ENCODE data around the gene MREG. TPM values are rescaled to one million over a fixed set of nuclear protein-coding genes. Genes with fewer than 3 reads are reported as not detected.

MREG gene
- polyA plus RNA-seq, 1 experiment, result 2.6 TPM

- Histone ChIP-seq H3K9me3 (ENCODE audit: control insufficient read depth, insufficient read depth, low read length) (no peaks in the 10 kb centered on the region), H3K27ac (ENCODE audit: low read depth, low read length) (peak overlapping the region; percentile 39), H3K4me3 (ENCODE audit: low read depth, low read length) (no peak overlapping the region), H3K27me3 (ENCODE audit: control insufficient read depth, insufficient read depth, low read length) (no peaks in the 10 kb centered on the region)
- ChIA-PET CTCF (interaction anchor here (0.6 kb wide), 1 partner anchor 562 kb away, joined by 3 read pairs; no protein-coding TSS in a partner anchor), POLR2A (interaction anchor here (1.1 kb wide), 1 partner anchor 228 kb away, joined by 3 read pairs; no protein-coding TSS in a partner anchor)
- TF ChIP-seq CTCF (IDR thresholded peaks at IDR 0.05; ENCODE audit: low read depth, low read length), result no peak
- peak; percentile 91 for DNase-seq (ENCODE audit: low read depth, low spot score)
These were observed 91.5 kb downstream of the MREG start for GRCh38 chr2:215921895-215922294.

GRCh38 chr2:215920244-215921100, 92.9 kb downstream of the MREG start:
- H3K4me3 ChIP-seq (ENCODE audit: low read depth, low read length), result no peak overlapping the region
- POLR2A ChIA-PET, result interaction anchor here (0.7 kb wide), 1 partner anchor 490 kb away, joined by 3 read pairs; no protein-coding TSS in a partner anchor
- peak; percentile 65 for DNase-seq (ENCODE audit: low read depth, low spot score)
- no peaks in the 10 kb centered on the region for H3K9me3 ChIP-seq (ENCODE audit: control insufficient read depth, insufficient read depth, low read length)
- H3K27ac ChIP-seq (ENCODE audit: low read depth, low read length), result no peak overlapping the region
- H3K27me3 ChIP-seq (ENCODE audit: control insufficient read depth, insufficient read depth, low read length), result no peaks in the 10 kb centered on the region
- CTCF ChIA-PET, result interaction anchor here (0.6 to 2.3 kb wide), 26 partner anchors 10 to 542 kb away, joined by 3 to 11 read pairs (median 4); no protein-coding TSS in a partner anchor
- peak; percentile 91 for TF ChIP-seq CTCF (IDR thresholded peaks at IDR 0.05; ENCODE audit: low read depth, low read length)

- CTCF ChIA-PET, result interaction anchor here (0.8 to 2.3 kb wide), 21 partner anchors 11 to 541 kb away, joined by 3 to 11 read pairs (median 4); no protein-coding TSS in a partner anchor
- no peak for DNase-seq (ENCODE audit: low read depth, low spot score)
- no peak overlapping the region for H3K27ac ChIP-seq (ENCODE audit: low read depth, low read length)
These were observed 93.6 kb downstream of the MREG start for GRCh38 chr2:215919624-215920243.

GRCh38 chr2:215918901-215919599, 94.3 kb downstream of the MREG start:
- POLR2A ChIA-PET, result interaction anchor here (0.6 kb wide), 1 partner anchor 218 kb away, joined by 3 read pairs; no protein-coding TSS in a partner anchor
- no peak overlapping the region for H3K27ac ChIP-seq (ENCODE audit: low read depth, low read length)
- DNase-seq (ENCODE audit: low read depth, low spot score), result no peak
- H3K9me3 ChIP-seq (ENCODE audit: control insufficient read depth, insufficient read depth, low read length), result no peaks in the 10 kb centered on the region
- H3K27me3 ChIP-seq (ENCODE audit: control insufficient read depth, insufficient read depth, low read length), result no peaks in the 10 kb centered on the region
- no peak overlapping the region for H3K4me3 ChIP-seq (ENCODE audit: low read depth, low read length)
- CTCF ChIA-PET, result interaction anchor here (0.6 to 2.3 kb wide), 23 partner anchors 12 to 522 kb away, joined by 3 to 11 read pairs (median 4); no protein-coding TSS in a partner anchor
- TF ChIP-seq CTCF (IDR thresholded peaks at IDR 0.05; ENCODE audit: low read depth, low read length), result no peak

More at GRCh38 chr2:215919624-215920243, 93.6 kb downstream of the MREG start:
- TF ChIP-seq CTCF (IDR thresholded peaks at IDR 0.05; ENCODE audit: low read depth, low read length), result no peak
- no peaks in the 10 kb centered on the region for H3K27me3 ChIP-seq (ENCODE audit: control insufficient read depth, insufficient read depth, low read length)
- H3K9me3 ChIP-seq (ENCODE audit: control insufficient read depth, insufficient read depth, low read length), result no peaks in the 10 kb centered on the region
- H3K4me3 ChIP-seq (ENCODE audit: low read depth, low read length), result no peak overlapping the region
- POLR2A ChIA-PET, result interaction anchor here (0.7 kb wide), 1 partner anchor 489 kb away, joined by 3 read pairs; no protein-coding TSS in a partner anchor

Measured in AG04450 (cell line).